Upper lobe of left lung (tissue), 4 donors: Measurements from ENCODE around the gene SYTL1.

Source experiments
- POLR2A ChIP-seq, 4 donors: fragments of 450-650 bp; IDR thresholded peaks; one replicate each; pipeline ENCODE4 v1.5.1; 2016 to 2017; ENCODE audit warnings: antibody characterized with exemption in 4 of 4, mild to moderate bottlenecking in 2 of 4
- TF ChIP-seq, protein P1 (sequence below), 6 experiments: fragments of 450-650 bp in 4 of 6; fragments of 200-600 bp in 2 of 6; sonication (generic) in 2 of 6; IDR thresholded peaks; one replicate each; pipeline ENCODE4 v1.5.1; 2016 to 2019; ENCODE audit warnings: antibody characterized with exemption in 6 of 6

DNA sequence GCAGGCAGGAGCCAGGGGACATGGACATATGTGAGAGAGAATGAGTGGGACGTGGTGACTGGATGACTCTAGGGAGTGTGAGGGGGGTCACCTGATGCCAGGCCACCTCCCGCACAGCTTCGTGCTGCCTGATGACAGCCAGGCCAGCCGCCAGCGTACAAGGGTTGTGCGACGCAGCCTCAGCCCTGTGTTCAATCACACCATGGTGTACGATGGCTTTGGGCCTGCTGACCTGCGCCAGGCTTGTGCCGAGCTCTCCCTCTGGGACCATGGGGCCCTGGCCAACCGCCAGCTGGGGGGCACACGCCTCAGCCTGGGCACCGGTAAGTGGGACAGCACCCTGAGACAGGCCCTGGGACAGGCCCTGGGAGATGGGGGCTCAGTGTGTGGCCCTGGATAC lies 11.3 kb downstream of the SYTL1 start:
- TF ChIP-seq POLR2A (IDR thresholded peaks at IDR 0.05), result no peak
- TF ChIP-seq, protein P1, sequence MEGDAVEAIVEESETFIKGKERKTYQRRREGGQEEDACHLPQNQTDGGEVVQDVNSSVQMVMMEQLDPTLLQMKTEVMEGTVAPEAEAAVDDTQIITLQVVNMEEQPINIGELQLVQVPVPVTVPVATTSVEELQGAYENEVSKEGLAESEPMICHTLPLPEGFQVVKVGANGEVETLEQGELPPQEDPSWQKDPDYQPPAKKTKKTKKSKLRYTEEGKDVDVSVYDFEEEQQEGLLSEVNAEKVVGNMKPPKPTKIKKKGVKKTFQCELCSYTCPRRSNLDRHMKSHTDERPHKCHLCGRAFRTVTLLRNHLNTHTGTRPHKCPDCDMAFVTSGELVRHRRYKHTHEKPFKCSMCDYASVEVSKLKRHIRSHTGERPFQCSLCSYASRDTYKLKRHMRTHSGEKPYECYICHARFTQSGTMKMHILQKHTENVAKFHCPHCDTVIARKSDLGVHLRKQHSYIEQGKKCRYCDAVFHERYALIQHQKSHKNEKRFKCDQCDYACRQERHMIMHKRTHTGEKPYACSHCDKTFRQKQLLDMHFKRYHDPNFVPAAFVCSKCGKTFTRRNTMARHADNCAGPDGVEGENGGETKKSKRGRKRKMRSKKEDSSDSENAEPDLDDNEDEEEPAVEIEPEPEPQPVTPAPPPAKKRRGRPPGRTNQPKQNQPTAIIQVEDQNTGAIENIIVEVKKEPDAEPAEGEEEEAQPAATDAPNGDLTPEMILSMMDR (IDR thresholded peaks at IDR 0.05), result no peak
